GM19468 (cell line): ENCODE data around the gene RNF123.

ENCODE experiments used
- ATAC-seq: cut with Tn5 transposase; IDR thresholded peaks from one replicate; pipeline ENCODE4 v1.9.1; 2021; ENCODE audit warnings: mild to moderate bottlenecking, moderate library complexity, moderate number of reproducible peaks; ENCODE audit not compliant: unreplicated experiment; ENCODE audit errors: extremely low read depth

Gene RNF123

DNA sequence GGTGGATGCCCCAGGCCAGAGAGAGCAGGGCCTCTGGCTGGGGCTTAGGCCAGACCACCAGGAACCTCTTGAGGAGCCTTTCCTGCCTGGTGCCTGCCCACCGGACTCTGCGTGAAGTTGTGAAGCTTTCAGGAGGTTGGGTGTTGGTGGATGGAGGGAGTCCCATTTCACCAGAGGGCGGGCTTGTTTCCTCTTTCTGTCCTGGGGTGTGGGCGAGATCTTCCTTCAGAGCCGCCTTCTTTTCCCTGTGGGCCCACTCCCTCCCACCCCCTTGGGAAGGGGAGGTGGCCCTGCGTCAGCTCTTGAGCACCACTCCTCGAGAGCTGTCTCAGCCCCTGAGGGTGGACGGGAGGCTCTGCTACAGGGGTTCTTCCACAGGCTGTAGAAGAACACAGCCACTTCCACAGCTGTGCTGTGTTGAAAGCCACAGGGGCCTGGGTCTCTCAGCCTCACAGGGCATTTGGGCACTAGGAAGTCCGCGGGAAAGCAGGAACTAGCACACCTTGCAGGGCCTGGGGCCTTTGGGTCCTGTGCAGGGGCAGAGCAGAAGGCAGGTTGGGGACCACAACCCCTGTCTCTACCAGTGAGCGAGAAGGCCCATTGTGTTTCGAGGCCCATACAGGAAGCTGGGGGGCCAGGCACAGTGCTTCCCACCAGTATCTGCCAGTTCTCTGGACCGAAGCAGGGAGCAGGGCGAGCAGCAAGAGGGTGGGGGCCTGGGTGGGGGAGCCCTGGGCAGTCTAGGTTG lies 28.0 kb downstream of the RNF123 start:
- ATAC-seq, result no peak

DNA sequence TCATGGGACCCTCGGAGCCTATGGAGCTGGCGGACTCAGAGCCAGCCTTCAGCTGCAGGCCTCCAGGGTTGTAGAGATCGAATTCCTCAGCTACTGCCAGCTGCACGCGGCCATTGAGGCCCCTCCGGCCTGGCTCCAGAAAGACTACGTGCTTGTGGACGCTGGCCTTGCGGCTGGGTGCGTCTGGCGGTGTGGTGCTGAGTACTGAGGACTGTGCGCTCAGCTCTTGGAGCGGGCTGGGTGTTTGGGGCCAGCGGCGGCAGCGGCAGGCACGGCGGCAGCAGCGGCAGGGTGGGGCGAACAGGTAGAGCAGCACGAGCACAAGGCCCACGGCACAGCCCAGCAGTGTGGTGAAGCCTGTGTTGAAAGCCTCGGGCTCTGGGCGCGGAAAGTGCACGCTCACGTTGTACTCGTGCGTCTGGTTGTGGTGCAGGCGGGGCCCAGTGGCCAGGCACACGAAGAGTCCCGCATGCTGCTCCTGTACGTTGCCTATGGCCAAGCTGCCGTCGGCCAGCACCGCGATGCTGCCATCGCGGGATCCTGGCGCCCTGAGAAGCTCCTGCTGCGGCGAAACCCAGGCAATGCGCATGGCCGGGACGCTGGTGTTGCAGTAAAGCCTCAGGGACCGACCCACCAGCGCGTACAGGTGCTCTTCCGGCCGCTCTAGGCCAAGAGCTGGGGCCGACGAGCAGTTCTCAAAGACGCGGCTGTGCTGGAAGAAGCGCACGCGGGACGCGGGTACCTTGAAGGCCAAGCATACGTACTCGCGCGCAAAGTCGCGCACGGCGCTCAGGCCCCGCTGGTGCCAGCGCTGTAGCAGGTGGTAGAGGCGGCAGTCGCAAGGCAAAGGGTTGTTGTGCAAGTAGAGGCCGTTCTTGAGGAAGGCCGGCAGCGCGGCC lies 28.9 kb downstream of the RNF123 start:
- no peak for ATAC-seq

DNA sequence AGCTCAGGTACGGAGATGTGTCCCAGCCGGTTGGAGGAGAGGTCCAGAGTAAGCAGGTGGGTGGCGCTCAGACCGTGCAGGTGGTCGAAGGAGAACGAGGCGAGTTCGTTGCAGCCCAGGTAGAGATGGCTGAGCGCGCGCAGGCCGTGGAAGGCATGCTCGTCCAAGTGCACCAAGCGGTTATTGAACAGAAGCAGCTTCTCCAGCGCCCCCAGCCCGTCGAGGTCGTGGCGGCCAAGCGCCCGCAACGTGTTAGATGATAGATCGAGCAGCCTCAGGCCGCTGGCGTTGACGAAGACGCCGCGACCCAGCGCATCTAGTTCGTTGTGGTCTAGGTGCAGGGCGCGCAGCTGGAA lies 29.5 kb downstream of the RNF123 start:
- no peak for ATAC-seq

DNA sequence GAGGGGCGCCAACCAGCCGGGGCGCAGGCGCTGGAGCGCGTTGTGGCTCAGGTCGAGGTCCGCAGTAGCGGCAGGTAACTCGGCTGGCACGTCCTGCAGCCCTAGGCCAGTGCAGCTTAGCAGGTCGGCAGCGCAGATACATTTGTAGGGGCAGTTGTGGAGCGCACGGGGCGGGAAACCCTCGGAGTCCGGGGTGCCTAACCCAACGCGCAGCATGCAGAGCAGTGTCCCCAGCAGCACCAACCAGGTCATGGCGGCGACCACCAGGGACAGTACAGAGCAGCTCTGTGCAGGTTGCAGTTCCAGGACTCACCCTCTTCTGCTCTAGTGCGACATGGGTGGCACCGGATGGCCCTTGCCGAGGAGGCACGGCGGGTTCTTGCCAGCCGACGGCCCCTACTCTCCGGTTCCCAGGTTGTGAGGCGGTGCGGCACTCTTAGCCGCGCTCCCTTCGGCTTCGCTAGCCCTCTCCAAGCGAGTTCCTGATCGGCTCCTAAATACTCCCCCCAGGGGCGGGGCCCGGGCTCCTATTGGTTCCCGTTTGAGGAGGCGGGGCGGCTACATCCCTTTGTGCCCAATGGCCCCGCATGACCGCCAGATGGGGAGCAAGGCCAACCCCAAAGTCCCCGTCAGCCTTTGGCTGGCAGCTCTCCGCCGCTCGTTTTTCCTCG lies 30.0 kb downstream of the RNF123 start, which contains the start of gene AMIGO3:
Gene AMIGO3, minus strand, starts transcription at position 471 of the 671 bp plus-strand sequence. Its CDS starts 219 bp downstream, at position 252.
- peak; percentile 39 for ATAC-seq

DNA sequence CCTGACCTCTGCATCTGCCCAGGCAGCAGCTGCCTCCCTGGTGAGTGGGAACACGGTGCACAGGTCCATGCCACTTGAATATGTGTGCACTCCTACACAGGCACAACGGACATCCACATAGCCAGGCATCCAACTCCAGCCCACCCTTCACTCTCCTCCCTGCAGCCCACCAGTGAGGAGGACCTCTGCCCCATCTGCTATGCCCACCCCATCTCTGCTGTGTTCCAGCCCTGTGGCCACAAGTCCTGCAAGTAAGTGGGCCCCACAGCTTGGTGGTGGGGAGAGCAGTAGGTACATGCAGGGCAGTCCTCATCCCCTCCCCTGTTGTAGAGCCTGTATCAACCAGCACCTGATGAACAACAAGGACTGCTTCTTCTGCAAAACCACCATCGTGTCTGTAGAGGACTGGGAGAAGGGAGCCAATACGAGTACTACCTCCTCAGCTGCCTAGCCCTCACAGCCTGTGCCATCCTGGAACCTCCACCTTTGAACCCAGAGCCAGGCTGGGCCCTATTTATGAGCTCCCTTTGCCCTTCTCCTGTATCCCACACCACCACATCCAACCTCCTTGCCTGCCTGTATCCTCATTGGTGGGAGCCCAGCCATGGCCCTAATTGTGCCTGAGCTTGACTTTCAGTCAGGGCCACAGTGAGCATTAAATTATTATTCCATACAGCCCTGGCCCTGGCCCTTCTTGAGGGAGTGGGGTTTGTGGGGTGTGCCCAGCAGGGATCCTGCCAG lies 31.7 kb downstream of the RNF123 start:
- ATAC-seq, result no peak

DNA sequence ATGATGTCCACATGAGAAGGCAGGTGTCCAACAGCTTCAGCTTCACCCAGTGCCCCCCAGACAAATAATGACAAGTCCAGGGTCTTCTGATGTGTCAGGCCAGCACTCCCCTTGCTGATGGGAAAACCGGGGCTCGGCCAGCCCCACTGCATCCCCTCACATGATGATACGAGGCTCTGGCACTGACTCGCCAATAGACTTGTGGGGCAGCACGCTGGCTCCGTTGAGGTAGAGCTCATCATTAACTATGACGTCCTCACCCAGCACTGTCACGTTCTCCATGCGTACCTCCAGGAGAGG lies 32.2 kb downstream of the RNF123 start:
- no peak for ATAC-seq

DNA sequence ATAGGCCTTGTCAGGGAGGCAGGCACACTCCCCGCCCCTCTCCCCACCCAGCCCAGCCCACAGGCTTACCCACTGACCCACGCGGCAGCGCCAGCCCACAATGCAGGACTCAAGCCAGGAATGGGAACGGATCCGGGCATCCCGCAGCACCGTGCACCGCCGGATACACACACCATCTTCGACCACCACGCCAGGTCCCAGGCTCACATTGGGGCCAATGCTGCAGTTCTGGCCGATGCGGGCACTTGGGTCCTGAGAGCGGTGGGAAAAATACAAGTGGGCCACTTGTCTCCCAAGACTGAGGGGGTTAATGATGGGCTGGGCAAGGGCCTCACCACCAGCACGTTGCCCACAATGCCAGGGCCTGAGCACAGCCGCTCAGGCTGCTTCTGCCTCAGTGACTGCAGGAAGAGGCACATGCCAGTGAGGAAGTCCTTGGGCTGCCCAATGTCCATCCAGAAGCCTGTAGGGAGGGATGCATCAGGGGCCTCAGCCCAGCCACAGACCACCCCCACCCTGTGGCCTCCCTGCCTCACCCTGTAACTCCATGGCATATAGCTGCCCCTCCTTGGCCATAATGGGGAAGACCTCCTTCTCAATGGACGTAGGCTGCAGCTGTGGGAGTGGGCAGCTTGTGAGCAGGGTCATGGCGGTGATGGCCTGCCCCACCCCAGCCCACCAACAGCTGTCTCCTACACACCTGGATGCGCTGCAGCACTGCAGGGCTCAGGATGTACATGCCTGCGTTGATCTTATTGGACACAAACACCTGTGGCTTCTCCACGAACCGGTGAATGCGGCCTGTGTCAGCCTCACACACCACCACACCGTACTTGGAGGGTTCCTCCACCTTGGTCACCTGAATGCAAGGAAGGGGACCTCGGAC lies 32.8 kb downstream of the RNF123 start:
- no peak for ATAC-seq

DNA sequence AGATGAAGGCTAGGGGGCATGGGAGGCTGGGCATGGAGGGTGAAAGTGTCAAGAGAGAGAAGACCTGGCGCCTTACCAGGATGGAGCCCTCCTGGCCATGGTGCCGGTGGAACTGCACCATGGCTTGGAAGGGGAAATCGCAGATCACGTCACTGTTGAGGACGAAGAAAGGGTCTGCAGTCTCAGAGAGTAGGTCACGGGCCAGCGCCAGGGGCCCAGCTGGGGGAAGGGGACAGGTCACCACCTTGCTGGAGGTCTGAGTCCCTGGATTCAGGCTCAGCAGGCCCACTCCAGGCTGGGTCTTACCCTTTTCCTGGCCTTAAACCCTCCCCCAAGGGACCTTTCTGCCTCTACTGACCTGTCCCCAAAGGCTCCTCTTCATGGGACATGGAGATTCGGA lies 33.5 kb downstream of the RNF123 start:
- ATAC-seq, result no peak

DNA sequence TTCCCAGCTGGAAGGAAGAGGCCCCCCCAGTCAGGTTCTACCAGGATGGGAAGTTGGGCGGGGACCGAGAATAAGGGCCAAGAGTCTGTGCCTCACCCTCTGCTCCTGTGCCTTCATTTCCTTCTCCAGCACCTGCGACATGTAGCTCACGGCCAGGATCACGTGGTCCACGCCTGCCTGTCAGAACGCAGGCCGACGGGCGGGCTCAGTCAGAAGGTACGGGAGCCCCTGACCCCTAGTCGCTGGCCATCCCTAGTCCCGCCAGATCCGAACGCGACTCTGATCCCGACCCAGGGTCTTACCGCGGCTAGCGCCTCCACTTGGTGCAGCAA lies 33.9 kb downstream of the RNF123 start:
- ATAC-seq, result no peak

DNA sequence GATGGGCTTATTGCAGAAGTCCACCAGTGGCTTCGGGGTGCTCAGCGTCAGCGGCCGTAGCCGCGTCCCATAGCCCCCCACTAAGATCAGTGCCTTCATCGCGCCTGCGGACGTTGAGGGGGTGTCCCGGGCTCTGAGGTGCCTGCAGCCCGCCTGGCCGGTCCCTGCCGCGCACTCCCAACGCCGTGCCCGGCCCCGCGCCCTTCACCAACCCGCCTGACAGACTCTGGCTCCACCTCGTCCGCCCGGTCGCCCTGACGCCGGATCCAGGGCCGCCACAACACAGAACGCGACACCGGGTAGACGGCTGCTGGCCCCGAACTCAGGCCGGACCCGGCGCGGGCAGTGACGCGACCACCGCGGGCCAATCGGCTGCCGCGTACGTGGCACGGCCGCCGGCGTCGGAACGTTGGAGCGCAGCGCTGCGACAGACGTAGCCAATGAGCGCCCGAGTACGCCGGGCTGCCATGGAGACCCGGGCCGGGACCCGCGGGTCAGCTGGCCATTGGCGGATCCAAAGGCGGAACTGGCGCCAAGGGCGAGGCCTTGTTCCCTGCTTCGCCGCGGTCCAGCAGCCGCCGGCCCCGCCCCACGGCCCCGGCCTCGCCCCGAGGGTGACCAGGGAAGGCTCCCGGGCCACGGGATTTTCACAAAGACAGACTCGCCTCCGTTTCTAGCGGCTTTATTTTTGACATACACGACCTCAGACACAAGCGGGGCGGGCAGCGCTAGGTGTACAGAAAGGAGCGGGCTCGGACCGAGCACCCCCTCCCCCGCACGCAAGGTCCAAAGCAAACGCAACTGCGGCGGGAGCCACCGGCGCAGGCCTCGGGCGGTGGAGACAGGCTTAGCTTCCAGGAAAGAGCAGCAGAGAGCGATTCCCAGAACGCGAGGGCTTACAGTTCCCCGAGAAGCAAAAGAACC lies 34.5 kb downstream of the RNF123 start, which contains the start of gene GMPPB:
Gene GMPPB, minus strand, starts transcription at position 324 of the 924 bp plus-strand sequence. Its CDS starts 225 bp downstream, at position 99.
- peak; percentile 81 for ATAC-seq

DNA sequence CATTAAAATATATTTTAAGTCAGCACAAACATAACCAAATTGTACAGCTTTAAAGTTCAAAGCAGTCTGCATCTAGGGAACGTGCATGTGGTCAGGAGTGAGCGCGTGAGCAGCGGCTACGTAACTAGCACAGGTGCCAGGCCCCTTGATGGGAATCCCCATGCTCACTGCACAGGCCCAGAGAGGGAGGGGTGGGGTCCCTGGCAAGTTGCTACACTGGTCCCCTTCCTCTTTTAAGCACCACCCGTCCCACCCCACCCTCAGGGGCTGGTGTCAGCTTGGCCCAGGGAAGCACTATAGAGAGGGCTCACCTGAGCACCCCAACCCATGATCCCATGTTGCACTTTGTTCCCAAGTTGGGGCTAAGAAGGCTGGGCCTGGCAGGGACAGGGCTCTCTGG lies 35.2 kb downstream of the RNF123 start:
- no peak for ATAC-seq

DNA sequence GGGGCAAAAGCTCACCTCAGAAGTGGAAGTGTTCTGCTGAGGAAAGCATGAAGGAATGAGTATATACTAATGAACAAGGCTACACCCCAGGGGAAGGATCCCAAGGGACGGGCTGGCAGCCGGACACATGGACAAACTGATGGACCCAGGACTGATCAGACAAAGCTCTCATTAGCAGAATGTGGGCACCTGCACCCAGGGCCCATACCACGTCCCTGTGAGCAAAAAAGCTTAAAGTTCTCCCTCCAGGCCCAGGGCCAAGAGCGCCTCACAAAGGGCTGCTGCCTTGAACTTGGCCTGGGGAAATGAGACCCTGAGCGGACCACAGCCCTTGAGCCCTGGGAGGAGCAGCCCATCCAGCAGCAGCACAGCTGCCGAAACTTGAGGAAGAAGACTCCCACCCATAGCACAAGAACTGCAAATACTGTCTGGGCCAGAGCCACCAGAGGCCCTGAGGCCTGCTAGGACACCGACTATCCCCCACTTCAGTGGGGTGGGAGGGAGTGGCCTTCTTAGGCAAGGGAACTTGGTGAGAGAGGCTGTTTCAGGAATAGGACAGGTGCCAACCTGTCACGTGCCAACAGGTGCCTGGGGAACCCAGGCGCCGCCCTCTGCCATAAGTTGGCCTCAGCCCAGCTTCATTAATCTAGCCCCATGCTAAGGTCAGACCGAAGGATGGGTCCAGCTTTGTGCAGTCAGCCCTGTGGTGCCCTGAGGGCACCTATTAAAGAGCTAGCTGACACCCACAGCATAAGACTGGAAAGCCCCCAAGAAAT lies 36.7 kb downstream of the RNF123 start:
- no peak for ATAC-seq

DNA sequence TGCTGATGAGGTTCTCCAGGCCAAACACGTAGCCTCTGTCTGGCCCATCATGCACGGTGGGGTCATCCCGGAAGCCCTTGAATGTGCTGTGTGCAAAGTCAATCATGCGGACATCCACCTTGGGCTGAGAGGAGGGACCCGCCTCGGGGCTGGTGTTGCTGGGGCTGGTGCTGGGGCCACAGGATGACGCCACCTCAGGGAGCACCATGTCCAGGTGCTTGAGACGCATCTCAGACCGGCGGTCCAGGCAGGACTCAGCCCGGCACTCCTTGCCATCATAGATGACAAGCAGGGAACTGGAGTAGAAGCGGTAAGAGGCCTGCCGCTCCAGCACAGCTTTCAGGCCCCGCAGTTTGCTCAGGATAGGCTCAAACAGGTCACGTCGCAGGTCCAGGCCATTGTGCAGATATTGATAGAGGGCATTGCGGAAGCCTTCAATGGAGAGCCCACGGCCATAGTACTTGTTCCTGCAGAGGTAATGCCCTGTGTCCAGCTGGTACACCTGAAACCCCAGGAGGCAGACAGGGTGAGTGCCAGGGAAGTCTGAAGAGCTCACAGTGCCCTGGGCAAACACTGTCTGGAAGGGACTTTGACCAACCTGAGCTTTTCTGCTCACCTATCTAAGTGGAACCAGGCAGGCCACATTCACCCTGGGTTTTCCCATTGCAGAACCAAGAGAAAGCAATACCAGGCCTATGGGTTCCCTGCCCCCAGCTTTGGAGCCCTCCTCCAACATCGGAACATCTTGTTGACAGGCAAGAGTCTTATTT lies 38.0 kb downstream of the RNF123 start:
- no peak for ATAC-seq

DNA sequence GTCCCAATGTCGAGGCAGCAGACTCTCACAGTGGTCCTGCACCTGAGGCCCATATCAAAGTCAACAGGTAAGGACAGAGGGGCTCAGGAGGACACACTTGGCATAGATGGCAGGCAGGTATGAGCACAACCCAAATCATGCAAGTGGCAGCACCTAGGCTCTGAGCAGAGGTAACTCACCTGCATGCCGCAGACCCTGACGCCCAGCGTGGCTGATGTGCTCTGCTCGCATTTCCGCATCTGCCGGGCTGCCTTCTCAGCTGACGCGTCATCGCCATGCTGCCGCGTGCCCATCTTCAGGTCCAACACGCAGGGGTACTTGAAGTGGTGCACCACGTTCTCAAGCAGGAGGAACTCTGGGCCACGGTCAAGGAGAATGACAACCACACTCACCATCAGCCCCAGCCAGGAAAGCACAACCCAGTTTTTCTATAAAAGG lies 38.6 kb downstream of the RNF123 start:
- no peak for ATAC-seq

DNA sequence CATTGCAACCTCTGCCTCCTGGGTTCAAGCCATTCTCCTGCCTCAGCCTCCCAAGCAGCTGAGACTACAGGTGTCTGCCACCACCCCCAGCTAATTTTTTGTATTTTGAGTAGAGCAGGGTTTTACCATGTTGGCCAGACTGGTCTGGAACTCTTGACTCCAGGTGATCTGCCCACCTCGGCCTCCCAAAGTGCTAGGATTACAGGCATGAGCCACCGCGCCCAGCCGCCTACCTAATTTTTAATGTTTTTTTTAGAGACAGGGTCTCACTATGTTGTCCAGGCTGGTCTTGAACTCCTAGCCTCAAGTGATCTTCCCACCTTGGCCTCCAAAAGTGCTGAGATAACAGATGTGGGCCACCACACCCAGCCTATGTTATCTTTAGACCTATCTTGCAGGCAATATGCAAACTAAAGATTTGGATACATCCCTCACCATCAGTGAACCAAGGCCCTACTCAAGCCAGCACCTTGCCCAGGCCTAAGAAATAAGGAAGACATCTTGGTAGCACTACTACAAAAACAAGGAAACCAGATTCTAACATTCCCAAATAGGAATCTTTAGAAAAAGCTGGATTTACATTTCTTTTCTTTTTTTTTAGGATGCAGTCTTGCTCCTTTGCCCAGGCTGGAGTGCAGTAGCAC lies 40.7 kb downstream of the RNF123 start:
- ATAC-seq, result no peak

DNA sequence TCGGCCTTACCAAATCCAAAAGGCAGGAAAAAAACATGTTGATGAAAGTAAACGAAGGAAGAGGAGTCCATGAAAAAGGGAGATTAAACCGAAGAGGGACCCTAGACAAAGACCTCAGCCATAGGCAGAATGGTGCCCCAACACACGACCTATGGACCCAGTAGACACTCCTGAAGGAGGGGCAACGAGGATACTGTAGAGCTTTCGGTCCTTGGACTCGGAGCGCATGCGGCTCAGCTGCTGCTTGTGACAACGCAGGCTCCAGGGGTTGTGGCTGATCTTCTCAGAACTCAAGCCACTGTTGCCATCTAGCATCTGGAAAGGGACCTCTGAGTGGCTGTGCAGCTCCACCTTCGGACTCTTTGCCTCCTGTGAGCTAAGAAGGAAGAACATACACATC lies 43.2 kb downstream of the RNF123 start:
- no peak for ATAC-seq
